Stimulated activated CD8-positive, alpha-beta memory T cell treated with anti-CD3 and anti-CD28 coated beads, Interleukin-4, amount 100 ng/mL, for 24 hours (primary cell): Measurements from ENCODE around the gene MPP3.
"Not testable (repeated sequence)": the region's sequence is repeated elsewhere in the genome, so short reads cannot be mapped to it uniquely, and the experiment has no call there.

Experiments
- DNase-seq: peaks from one replicate; pipeline ENCODE4 v3.0.0-alpha.2; 2020; ENCODE audit warnings: low read depth

MPP3 gene, protein sequence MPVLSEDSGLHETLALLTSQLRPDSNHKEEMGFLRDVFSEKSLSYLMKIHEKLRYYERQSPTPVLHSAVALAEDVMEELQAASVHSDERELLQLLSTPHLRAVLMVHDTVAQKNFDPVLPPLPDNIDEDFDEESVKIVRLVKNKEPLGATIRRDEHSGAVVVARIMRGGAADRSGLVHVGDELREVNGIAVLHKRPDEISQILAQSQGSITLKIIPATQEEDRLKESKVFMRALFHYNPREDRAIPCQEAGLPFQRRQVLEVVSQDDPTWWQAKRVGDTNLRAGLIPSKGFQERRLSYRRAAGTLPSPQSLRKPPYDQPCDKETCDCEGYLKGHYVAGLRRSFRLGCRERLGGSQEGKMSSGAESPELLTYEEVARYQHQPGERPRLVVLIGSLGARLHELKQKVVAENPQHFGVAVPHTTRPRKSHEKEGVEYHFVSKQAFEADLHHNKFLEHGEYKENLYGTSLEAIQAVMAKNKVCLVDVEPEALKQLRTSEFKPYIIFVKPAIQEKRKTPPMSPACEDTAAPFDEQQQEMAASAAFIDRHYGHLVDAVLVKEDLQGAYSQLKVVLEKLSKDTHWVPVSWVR

DNA sequence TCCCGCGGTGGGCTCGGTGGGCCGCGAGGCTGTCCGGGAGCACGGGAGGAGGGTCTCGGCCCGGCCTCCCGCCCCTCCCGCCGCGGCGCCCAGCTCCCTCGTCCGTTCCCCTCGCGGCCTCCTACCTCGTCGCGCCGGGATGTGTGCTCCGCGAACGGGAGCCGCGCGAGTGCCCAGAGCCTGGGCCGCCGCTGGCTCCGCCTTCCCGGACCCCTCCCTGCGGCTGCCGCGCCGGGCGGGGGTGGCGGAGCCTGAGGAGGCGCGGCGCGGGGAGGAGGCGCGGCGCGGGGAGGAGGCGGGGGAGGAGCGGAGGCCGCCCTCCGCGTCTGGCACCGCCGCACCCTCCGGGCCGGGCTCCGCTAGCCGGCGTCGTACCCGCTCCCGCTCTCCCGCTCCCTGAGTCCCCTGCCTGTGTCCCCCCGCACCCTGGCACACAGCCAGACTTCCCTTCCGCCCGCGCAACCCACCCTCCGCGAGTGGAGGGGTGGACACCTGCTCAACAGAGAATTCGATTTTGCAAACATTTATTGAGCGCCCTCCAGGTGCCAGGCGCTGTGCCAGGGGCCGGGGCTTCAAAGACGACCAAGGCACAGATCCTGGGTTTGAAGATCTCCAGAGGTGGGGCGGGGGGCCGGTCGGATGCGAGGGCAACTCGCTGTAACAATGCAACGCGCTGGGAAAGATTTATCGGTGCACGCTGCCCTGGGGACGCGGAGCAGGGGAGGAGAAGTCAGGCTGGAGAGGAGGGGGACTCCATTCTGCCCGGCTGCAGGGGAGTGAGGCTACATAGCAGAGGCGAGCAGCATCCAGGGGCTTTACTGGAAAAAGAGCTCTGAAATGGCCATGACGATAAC, at the start of gene MPP3:
Gene MPP3, minus strand, starts transcription at position 171 of the 854 bp plus-strand sequence. CDS start 1,240 bp downstream, outside the sequence.
- peak; percentile 16 for DNase-seq

DNA sequence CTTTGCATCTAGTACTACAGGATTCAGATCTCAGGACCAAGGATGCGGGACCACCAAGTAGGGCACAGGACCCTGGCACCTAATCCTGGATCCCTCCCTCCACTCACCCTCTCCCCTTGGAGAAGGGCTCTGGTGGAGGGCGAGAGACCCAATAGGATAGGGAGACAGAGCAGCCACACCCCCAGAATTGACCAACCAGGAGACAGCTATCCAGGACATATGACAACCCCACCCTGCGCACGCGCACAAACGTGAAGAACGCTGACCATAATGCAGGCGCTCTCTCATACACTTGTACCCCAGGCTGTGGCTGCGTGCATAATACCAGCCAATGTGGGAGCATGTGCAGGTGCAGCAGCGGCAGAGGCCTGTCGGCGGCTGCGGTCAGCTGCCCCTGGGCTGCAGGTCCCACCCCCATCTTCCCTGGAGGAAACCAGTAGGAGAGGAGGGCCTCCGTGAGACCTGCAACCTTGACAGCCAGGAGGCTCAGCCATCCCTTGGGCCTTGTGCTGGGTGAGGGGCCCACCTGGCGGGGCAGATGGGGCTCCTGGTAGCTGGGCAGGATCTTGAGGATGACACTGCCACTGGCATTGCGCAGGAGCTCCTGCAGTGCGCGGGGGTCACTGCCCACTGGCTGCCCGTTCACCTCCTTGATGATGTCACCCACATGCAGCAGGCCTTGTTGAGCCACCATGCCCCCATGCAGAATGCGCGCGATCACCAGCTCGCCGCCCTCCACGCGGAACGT, 49.0 kb upstream of the MPP3 start:
- no peak for DNase-seq

DNA sequence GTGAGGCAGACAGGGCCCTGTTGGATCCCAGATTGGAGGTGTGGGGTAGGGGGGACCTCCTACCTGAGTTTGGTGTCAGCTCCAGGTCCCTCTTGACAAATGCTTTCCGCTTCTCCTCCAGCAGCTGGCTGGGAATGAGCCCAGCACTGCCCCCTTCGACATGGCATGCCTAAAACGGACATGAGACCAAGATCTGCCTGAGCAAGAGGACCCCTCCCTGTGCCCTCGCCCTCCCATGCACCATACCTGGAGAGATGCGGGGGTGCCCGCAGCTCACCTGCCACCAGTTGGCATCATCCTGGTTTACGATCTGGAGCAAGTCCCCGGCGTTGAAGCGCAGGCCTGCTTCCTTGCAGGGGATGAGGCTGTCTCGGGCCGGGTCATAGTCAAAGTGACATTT, 48.2 kb upstream of the MPP3 start:
- no peak for DNase-seq

DNA sequence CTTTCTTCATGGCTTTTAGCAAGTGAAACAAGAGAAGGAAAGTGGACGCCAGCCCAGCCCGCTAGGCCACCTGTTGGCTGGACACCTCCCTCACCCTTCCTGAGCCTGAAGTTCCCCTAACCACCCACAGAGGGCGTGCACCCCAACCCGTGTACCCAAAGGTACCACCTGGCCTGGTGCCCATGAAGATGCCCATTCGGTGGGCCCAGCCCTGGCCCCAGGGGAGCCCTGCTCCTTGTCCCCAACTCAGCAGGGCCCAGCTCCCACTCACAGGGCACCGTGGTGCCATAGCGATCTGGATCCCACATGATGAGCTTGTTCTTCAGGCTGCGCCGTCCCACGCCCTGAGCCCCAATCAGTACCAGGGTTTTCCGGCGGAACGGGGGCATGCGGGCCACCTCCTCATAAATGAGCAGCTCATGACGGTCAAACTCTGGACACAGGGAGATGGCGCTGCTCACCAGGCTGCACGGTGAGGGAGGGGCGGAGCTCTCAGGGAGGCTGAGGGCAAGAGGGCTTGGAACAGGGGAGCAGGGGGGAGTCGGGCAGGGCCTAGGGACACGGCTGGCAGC, 47.6 kb upstream of the MPP3 start:
- peak; percentile 9 for DNase-seq

DNA sequence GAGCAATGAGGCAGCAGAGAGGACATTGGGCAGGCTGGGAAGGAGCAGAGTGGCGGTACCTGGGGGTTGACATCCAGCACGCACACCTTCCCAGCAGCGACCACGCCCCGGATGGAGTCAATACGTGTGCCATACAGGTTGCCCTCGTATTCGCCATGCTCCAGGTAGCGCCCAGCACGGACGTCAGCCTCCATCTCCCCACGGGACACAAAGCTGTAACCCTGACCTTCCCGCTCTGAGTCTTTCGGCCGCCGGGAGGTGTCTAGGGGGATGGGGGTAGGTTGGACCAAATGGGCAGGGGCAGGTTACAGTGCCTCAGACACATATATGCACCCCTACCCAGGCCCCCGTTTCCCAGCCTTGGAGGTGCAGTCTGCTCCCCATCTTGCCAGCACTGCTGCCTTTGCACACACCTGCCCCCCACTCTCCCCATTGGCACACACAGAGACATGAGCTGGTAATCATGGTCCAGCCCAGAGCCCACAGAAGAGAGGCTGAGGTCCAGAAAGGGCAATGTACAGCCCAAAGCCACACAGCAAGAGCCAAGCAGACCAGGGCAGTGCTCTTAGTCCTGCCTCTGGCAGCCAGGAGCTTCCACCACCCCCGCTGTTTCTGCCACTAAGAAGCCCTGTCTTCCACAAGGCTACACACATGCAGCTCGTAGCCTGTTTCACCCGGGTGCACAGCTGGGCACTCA, 46.9 kb upstream of the MPP3 start:
- DNase-seq, result no peak

DNA sequence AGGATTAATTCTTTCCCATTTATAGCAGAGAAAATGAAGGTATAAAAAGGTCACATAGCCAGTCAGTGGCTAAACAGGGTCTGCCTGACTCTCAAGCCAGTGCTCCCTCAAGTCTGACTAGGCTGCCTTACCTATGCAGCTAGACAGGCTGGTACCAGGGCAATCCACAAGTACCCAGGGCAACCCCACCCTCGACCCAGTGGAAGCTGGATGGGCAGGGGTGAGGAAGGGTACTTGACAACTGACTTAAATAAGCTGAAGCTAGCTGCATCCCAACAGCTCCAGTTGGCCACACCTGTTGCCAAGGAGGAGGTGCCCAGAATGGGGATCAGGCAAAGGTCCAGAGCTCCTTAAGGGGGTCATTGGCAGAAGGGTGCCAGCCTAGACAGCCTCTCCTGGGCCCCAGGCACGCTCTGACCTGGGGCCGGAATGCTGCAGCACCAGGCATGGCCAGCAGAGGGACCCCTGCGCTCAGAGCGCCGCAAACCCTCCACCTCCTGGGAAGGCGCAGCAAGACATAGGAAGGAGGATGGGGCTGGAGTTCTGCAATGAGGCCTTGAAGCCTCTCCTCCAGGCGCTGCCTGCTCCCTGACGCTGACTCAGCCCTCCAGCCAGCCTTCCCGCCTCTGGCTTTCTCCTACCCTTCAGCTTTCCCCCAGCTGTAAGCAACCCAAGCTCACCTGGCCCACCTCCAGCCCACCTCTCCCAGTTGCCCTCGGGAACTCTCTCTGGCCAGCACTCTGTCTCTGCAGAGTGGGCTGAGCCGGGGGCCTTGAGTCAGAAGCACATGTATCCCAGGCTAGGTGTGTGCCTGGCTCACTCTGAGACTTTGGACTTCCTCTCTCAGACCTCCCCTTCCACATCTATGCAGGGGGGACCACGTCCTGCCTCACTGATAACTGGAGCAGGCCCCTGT, 45.6 kb upstream of the MPP3 start:
- DNase-seq, result peak; percentile 55

DNA sequence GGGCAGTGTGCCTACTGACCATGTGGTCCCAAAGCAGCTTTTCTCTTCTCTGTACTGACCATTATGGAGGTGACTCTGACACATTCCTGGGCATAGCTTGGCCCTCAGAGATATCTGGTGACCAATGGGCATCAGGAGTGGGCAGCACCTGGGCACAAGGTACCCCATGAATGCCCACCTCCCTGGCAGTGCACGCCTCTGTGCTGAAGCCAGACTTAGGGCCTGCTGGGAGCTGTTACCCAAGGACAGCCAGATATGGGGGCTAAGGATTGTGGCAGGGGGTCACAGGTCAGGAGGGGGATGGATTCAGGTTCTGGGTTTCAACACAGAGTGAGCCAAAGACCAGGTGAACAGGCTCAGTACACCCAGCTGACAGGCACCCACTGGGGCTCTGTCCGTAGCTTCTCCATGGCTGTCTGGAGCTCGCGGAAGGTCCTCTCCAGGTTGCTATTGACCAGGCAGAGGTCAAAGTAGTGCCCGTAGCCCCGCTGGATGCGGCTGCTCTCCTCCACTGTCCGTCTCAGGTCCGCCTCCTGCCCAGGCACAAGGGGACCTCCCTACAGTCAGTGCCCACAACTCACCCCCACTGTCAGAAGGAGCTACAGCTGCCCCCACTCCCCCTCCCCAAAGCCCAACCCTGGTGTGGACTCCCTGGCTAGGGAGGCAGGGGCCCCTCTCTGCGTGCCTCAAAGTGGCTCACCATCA, 44.7 kb upstream of the MPP3 start:
- DNase-seq, result no peak

DNA sequence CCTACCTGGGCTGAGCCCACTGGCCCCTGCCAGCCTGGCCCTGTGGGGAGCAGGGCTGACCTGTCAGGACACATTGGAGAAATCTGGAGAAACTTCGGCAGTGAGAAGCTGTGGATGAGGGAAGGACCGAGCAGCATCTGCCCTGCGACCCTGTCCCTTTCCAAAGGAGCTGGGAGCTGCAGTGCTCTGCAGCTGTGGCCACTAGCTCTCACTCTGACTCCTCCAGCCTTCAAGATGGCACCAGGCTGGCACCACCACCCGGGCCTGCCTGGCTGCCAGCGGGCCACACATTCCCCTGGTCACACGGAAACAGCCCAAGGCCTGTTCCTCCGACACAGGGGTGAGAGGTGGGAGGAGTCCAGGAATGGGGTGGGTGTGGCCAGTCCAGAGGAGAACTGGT, 44.1 kb upstream of the MPP3 start:
- DNase-seq, result no peak

DNA sequence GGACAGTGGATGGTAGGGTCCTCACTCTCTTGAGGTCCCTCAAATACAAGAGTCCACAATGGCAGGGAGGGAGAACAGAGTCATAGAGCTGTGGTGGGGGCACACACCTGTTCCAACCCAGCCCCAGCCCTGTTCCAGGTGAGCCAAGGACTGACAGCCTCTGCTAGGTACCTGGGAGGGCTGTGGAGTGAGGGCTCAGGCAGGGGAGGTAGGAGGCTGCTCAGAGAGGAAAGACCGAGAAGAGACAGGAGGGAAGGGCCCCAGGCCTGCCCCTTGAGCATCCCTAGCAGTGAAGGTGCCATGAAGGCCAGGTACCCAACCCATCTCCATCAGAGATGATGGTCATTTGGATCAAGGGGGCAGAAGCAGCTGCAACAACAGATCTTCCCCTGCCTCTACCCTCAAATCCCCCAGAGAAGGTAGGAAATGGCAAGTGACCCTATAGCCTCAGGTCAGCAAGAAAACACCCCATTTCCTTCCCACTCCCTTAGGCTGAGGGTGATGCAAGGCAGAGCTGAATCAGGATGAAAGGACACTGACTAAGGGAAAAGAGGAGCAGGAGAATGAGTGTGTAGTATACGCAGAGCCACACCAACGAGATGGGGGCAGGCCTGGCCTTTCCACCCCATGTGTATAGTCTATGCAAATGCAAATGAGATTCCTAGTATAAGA, 42.7 kb upstream of the MPP3 start:
- no peak for DNase-seq

DNA sequence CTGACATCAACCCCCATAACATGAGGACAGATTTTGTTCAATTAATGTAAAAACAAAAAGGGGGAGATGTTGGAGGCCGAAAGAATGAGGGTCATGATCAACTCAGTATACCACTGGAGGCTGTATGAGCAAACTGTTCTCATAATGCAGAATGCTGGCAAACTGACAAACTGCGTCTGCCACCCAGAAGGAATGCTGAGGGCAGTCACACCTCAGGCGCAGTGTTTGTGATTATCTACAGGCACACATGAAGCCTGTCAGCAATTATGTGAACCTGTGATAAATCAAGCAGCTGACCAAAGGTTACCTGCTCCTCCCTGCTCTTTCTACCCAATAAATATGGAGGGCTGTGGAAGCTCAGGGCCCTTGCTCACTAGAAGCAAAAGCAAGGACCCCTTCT, 41.3 kb upstream of the MPP3 start:
- DNase-seq, result no peak

DNA sequence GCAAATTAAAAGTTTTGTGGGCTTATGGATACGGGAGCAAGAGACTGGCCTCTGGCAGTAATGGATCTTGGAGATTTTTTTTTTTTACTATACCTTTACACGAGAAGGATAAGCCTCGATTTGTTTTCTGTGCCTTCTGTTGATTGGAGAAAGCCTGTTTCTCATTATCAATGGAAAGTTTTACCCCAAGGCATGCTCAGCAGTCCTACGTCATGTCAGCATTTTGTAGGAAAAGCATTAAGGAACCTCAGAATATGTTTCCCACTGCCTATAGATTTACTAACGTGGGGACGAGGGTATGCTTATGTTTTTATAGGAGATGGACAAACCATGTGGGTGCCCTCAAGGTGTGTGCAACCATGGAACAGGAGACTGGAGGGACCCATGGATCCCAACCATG, 40.9 kb upstream of the MPP3 start:
- no peak for DNase-seq

DNA sequence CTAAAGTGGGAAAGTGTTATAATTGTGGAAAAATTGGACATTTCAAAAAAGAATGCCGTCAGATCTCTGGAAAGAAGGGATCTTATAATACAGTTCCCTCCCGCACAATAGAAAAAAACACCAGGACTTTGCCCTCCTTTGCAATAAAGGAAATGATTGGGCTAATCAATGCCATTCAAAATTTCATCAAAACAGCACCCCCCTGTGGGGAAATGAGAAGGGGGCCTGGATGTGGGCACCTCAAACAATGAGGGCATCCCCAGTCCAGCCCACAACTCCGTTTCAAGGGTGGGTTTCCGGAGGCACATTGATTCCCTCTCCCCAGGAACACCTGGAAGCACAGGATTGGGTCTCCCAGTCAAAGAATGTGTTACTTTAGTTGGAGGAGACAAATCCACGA, 40.1 kb upstream of the MPP3 start:
- DNase-seq, result no peak

DNA sequence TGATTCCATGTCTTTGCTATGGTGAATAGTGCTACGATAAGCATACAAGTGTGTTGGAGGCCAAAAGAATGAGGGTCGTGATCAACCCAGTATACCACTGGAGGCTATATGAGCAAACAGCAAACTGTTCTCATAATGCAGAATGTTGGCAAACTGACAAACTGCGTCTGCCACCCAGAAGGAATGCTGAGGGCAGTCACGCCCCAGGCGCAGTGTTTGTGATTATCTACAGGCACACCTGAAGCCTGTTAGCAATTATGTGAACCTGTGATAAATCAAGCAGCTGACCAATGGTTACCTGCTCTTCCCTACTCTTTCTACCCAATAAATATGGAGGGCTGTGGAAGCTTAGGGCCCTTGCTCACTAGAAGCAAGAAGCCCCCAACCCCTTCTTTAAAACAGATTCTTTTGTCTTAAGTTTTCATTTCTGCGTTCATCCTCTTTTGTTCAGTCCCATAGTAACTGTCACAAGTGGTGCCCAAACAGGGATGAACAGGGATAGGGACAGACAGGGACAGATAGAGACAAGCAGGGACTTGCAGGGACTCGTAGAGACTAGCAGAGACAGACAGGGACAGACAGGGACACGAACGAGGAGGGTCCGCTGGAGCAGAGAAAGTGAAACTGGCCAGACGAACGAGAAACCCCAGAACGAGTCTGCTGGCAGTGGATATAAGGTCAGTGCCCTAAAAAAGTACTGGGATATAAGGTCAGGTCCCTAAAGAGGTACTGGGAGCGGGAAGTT, 39.2 kb upstream of the MPP3 start:
- no peak for DNase-seq

DNA sequence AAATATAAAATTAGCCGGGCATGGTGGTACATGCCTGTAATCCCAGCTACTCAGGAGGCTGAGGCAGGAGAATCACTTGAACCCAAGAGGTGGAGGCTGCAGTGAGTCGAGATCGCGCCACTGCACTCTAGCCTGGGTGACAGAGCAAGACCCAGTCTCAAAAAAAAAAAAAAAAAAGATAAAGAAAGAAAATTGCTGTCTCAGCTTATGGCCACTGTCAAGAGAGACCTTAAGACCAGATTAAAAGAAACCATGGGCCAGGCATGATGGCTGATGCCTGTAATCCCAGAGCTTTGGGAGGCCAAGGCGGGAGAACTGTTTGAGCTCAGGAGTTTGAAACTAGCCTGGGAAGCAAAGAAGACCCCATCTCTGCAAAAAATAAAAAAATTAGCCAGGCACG, 36.1 kb upstream of the MPP3 start:
- DNase-seq, result not testable (repeated sequence)

DNA sequence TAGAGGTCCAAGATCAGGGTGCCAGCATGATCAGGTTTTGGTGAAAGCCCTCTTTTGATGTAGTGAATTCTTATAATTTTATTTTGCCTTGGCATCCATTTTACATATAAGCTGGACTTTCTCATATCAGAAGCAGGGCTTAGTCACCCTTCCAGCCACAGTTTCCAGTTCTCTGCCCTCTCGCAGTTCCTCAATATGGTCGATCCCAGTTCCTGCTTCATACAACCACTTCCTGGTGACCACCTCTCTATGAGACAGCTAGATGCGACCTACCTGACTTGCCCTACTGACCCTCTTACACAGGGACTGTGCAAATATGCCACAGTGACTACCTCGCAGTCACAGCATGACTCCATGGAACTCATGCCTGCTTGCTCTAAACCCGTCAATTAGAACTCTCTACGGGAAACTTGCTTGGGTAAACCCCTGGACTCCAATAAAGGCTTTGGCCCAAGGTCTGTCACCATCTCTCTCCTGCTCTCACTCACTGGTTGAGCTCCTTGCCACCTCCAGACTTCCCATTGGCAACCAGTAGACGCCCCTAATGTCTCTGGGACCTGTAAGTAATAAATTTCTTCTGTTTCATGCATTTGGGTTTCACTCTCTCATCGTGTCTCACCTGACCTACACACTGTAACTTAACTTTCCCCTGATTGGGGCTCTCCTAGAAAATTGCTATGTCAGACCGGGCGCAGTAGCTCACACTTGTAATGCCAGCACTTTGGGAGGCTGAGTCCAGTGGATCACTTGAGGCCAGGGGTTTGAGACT, 35.5 kb upstream of the MPP3 start:
- no peak for DNase-seq

DNA sequence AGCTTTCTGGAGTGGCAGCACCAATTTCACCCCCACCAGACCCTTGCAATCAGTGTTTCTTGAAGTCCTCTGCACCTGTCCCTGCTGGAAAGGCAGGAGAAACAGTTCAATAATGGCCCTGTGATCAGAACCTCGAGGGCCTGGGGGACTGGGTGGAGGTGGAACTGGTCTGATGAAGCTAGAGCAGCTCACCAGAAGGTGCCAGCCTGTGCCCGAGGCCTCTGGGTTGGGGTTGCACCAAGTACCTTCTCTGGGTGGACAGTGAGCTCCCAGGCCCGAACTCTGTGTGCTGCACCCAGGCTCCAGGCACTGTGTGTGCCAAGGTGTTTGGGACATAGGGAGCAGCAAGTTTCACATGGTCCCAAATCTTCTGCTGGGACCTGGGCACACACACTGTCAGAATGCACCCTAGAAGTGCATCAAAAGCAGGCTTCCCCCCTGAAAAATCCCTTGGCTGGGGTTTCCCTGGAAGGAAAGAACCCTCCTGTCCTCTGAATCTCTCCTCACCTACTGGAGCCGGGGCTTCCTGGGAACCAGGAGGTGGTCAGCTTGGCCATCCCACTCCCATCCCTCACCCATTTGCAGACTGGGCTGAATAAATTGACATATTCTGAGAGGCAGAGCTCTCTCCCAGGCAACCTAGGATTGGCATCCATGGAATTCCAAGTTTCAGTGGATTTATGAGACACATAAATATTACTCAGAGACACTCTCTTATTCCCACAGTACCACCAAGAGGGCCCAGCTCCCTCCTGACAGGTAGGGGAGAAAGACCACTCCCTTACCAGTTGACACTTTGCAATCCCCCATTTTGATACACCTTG, 31.4 kb upstream of the MPP3 start:
- DNase-seq, result no peak
